Germinal center (tissue), 1 donor: ENCODE data around the gene SLITRK4.

Source experiments
- DNase-seq: peaks from one replicate; pipeline ENCODE4 v3.0.0; 2012; ENCODE audit warnings: mixed read lengths, low spot score

The SLITRK4 gene, protein sequence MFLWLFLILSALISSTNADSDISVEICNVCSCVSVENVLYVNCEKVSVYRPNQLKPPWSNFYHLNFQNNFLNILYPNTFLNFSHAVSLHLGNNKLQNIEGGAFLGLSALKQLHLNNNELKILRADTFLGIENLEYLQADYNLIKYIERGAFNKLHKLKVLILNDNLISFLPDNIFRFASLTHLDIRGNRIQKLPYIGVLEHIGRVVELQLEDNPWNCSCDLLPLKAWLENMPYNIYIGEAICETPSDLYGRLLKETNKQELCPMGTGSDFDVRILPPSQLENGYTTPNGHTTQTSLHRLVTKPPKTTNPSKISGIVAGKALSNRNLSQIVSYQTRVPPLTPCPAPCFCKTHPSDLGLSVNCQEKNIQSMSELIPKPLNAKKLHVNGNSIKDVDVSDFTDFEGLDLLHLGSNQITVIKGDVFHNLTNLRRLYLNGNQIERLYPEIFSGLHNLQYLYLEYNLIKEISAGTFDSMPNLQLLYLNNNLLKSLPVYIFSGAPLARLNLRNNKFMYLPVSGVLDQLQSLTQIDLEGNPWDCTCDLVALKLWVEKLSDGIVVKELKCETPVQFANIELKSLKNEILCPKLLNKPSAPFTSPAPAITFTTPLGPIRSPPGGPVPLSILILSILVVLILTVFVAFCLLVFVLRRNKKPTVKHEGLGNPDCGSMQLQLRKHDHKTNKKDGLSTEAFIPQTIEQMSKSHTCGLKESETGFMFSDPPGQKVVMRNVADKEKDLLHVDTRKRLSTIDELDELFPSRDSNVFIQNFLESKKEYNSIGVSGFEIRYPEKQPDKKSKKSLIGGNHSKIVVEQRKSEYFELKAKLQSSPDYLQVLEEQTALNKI

DNA sequence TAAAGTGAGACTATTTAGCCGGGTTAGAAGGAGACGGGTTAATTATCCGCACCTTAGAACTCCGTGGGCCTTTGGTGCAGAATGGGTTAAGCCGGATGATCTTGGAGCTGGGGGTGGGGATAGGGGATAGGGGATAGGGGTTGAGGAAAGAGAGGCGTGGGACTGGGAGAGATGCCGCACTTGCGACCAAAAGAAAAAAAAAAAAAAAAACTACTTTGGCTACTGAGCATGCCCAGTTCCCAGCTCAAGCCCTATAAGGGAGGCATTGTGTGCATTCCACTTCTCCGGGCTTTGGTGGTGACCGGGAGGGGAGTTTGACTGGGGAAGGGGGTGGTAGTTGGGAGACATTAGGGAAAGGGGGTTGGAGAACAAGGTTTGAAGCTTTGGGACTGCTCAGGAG lies at the start of gene SLITRK4:
TSS of gene SLITRK4 (minus strand) at position 187 of the 400 bp plus-strand sequence. CDS start 4,993 bp downstream, outside the sequence.
- no peak for DNase-seq

- no peak for DNase-seq
Observed at GRCh38 chrX:143683486-143683885, 47.6 kb upstream of the SLITRK4 start.

GRCh38 chrX:143674926-143675325 lies 39.0 kb upstream of the SLITRK4 start:
- no peak for DNase-seq

GRCh38 chrX:143669395-143669794 lies 33.5 kb upstream of the SLITRK4 start:
- DNase-seq, result no peak

GRCh38 chrX:143664302-143664701 lies 28.4 kb upstream of the SLITRK4 start:
- DNase-seq, result no peak

GRCh38 chrX:143663755-143664154 lies 27.9 kb upstream of the SLITRK4 start:
- DNase-seq, result no peak

DNA sequence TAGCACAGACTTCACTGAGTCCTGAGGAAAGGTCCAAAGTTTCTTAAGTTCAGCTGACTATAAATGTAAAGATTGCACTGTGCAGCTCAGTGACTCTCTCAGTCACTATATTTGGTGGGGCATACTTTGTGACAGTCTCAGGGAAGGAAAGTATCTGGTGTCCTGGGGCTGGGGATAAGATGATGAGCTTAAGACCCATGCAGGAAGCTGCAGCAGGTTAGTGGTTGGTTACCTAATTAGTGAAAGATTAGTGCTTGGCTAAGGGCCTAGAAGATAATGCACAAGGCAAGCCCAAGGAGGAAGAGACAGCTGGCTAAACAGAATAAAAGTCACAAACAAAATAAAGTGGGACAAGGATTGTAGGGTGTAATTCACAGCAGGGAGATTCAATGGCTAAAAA lies 25.4 kb upstream of the SLITRK4 start:
- no peak for DNase-seq

GRCh38 chrX:143648705-143649104 lies 12.8 kb upstream of the SLITRK4 start:
- no peak for DNase-seq

- DNase-seq, result no peak
Observed at GRCh38 chrX:143642426-143642825, 6.5 kb upstream of the SLITRK4 start.

DNA sequence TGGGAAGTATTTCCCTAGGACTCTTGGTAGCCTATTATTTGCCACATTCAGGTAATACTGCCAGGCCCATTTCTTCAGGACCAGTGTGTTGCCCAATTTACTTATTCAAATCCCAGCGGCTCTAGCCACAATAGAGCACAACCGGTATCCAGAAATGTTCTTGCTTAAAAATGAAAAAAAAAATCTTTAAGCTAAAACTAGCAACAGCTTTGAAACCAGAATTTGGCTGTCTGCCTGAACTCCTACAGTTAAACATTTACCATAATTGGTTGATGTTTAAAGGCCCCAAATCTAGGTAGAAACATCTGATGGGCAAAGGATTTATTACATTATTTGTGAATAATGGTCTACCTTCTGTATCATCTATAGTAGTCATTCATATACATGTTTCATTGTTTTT lies 930 bp upstream of the SLITRK4 start:
- DNase-seq, result no peak

DNA sequence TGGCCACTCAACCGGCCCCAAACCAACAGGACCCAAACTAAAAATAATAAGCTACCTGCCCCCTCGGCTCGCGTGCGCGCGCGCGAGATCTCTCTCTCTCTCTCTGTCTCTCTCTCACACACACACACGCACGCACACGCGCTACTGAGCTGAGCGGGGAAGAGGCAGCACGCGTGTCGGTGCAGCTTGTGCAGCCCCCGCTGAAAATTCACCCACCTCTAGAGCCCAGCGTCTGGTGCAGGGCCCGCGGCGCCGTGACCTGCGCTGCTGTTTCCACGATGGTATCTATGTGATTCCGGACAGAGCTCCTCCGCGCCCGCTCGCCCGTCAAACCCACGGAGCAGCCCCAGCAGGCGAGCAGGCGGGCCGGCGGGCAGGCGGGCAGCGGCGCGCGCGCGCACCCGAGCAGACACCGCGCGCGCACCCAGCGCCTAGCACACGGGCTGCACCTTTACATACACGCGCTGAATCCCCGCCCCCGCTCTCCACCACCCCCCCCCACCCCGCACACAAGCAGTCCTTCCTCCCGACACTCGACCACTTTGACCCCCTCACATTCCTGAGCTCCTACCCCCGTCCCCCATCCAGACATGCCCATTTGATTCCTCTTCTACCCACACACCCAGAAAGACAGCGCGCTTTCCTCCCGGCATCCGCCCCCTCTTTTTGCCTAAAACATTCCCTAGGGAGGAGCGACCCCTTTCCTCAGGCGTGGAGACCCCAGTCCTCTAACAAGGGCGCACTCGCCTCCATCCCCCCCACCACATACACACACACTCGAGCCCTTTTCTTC lies 1.0 kb downstream of the SLITRK4 start:
- DNase-seq, result no peak

- DNase-seq, result no peak
Observed at GRCh38 chrX:143634309-143634662, 1.6 kb downstream of the SLITRK4 start.

- no peak for DNase-seq
Observed at GRCh38 chrX:143633461-143634308, 2.2 kb downstream of the SLITRK4 start.

GRCh38 chrX:143632625-143633410 lies 3.1 kb downstream of the SLITRK4 start:
- no peak for DNase-seq

DNA sequence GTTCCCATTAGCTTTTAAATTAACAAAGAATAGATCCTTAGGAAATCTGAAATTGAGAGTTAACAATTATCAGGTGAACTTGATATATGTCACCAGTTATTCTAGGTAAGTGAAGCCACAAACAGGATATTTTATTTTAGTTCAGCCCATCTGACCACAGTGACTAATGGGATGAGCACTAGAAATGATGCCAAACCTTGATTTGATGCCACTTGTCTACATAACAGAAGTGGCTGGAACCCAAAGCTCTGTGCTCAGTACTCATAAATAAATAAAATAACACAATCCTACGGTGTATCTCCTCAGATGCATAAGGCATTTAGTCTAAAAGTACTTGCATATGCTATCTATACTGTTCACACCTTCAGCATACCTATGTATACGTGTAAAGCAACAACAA lies 12.2 kb downstream of the SLITRK4 start:
- no peak for DNase-seq

DNA sequence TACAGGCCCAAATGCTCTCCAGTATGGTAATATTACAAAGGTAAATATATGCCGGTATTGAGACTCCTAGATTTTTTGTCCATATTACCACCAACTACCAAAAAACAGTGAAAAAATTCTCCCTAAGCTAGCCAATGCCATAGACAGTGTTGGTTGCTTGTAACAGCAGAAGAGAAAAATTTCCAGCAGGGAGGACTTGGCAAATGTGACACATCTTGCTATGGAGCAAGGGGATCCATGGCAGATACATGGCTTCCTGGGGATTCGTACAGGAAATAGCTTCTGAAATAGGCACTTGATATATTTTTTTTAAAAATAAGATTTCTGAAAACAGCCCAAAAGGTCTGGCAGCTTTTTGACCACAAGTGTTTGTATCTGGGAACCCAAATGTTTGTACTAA lies 14.6 kb downstream of the SLITRK4 start:
- no peak for DNase-seq

DNA sequence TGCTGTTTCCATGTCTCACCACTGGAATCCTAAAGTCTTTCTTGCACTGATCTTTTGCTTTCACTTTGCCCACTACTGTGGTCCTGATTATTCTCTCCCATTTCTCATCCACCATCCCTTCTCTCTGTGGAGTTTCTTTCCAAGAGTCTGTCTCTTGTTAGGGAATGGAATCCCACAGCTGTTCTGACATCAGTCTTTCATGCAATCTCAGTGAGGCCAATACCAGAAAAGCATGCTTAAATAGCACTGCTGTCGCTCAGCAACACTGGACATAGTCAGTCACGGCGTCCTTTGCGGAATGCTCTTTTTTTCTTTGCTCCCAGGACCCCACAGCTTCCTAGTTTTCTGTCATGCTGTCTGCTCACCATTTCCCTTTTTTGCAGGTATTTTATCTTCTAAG lies 20.1 kb downstream of the SLITRK4 start:
- no peak for DNase-seq

GRCh38 chrX:143601809-143602208 lies 34.1 kb downstream of the SLITRK4 start:
- no peak for DNase-seq

GRCh38 chrX:143581240-143581639 lies 54.7 kb downstream of the SLITRK4 start:
- DNase-seq, result no peak

GRCh38 chrX:143580266-143580665 lies 55.6 kb downstream of the SLITRK4 start:
- DNase-seq, result no peak
